Heart left ventricle (tissue), 13 donors: ENCODE measurements around the gene ZNF543.

ENCODE experiments used
- POLR2A ChIP-seq, 2 donors: fragments of 450-650 bp; IDR thresholded peaks; one replicate each; pipeline ENCODE4 v1.6.1; 2017; ENCODE audit warnings: antibody characterized with exemption in 2 of 2, mild to moderate bottlenecking in 2 of 2, moderate library complexity in 2 of 2
- TF ChIP-seq, protein P1 (sequence below), 12 donors: fragments of 200-600 bp; sonication (generic) in 4 of 12; IDR thresholded peaks; one replicate each; pipeline versions ENCODE4 v1.5.0 to v1.8.0; 2018 to 2022; ENCODE audit warnings: antibody characterized with exemption in 12 of 12, mild to moderate bottlenecking in 5 of 12
- donor health status: ischemic (EF 13 %, LVEDD 7.1; RV severe dilation, severe dysfunction).
- donor health status: DM: no; HTN: yes; CAD: no.
- donor health status: DM: no; HTN: no; CAD: no.
- donor health status: ischemic (EF 25% LVEDD 6.9; RV normal size, moderate dysfunction).
- donor health status: ischemic (EF 25% LVEDD 5.7; RV mildly dilated, moderate dysfunction).
- donor health status: ischemic (EF 35%, LVEDD 5.7; RV mildly dilated, moderate dysfunction).
- donor health status: nonischemic (EF 11% LVEDD 7.7; RV severe dilation, severe dysfunction).
- donor health status: DM: yes; HTN: yes; CAD: no.
- donor health status: PGD.
- donor health status: ischemic (EF 29% LVEDD 5.4; RV normal size, mild dysfunction).
- donor health status: nonischemic (EF 23%, LVEDD 6.1; RV moderate dilation, normal function).

DNA sequence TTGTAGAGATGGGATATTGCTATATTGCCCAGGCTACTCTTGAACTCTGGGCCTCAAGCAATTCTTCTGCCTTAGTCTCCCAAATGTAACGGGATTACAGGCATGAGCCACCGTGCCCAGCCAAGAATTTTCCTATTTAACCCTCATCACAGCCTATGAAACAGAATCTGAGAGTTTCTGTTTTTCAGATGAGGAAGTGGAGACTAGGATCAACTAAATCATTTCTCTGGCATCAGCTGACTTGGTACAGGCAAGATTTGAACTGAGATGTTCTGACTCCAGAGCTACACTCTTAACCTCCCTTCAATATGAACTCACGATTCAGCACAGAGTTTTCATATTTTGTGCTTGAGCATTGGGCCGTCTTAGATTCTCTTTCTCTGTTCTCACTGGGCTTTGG, 31.9 kb upstream of the ZNF543 start:
- TF ChIP-seq, protein P1, sequence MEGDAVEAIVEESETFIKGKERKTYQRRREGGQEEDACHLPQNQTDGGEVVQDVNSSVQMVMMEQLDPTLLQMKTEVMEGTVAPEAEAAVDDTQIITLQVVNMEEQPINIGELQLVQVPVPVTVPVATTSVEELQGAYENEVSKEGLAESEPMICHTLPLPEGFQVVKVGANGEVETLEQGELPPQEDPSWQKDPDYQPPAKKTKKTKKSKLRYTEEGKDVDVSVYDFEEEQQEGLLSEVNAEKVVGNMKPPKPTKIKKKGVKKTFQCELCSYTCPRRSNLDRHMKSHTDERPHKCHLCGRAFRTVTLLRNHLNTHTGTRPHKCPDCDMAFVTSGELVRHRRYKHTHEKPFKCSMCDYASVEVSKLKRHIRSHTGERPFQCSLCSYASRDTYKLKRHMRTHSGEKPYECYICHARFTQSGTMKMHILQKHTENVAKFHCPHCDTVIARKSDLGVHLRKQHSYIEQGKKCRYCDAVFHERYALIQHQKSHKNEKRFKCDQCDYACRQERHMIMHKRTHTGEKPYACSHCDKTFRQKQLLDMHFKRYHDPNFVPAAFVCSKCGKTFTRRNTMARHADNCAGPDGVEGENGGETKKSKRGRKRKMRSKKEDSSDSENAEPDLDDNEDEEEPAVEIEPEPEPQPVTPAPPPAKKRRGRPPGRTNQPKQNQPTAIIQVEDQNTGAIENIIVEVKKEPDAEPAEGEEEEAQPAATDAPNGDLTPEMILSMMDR (IDR thresholded peaks at IDR 0.05), result no peak
- TF ChIP-seq POLR2A (IDR thresholded peaks at IDR 0.05), result no peak
